GM12878 (cell line): ENCODE data around the gene ELP4. TPM values are rescaled to one million over a fixed set of nuclear protein-coding genes. Genes with fewer than 3 reads are reported as not detected.

Experiments used
- ATAC-seq: fragments of 200-7000 bp; cut with Tn5 transposase; 3 replicates; pipeline ENCODE4 v1.9.1; 2020; ENCODE audit warnings: mild to moderate bottlenecking, moderate library complexity
- BruUV-seq: library from RNA; stranded (reverse); fragments of 400-500 nt; replicated peaks from 2 replicates; lab custom pipeline; 2021; lab: Mats Ljungman, UMichigan
- CTCF ChIA-PET: fragments of 300-600 bp; sonication (Branson Sonifier 250); formaldehyde crosslinking; extraction: SDS; loops from one replicate; lab custom pipeline; 2021; ENCODE audit warnings: inconsistent platforms; lab: Yijun Ruan, JAX
- POLR2A ChIA-PET: fragments of 350-600 bp; formaldehyde crosslinking; extraction: SDS; loops from one replicate; lab custom pipeline; 2021; ENCODE audit warnings: inconsistent platforms; lab: Charles Lee
- RAD21 ChIA-PET: fragments of 300-600 bp; sonication (Branson Sonifier 250); formaldehyde crosslinking; loops from one replicate; lab custom pipeline; 2023; ENCODE audit warnings: antibody characterized with exemption; ENCODE audit not compliant: unreplicated experiment; lab: Charles Lee
- SMC1A ChIA-PET: fragments of 300-600 bp; sonication (Branson Sonifier 250); formaldehyde crosslinking; loops from one replicate; lab custom pipeline; 2023; ENCODE audit not compliant: unreplicated experiment, uncharacterized antibody; lab: Charles Lee
- DNase-seq: peaks from one replicate; pipeline ENCODE4 v3.0.0-alpha.2; 2011; ENCODE audit warnings: low read depth, low spot score
- FAIRE-seq: peaks from 3 replicates; lab custom pipeline; 2011; peaks lifted over from hg19 to GRCh38; lab: Jason Lieb, UNC
- H2AFZ ChIP-seq: 2 replicates; pipeline ENCODE4 v1.6.0; 2011; ENCODE audit warnings: low read depth, low read length, control low read depth; ENCODE audit not compliant: control insufficient read depth
- H3K27ac ChIP-seq: 2 replicates; pipeline ENCODE4 v1.5.1; 2011; ENCODE audit warnings: control low read depth; ENCODE audit not compliant: control insufficient read depth, insufficient read depth
- H3K27me3 ChIP-seq, 2 experiments: replicated peaks in 1 of 2; 2 replicates each; pipeline versions ENCODE4 v1.6.0 to v1.6.1; 2011; ENCODE audit warnings: low read length in 1 of 2; ENCODE audit not compliant: control insufficient read depth in 2 of 2, insufficient read depth in 2 of 2
- H3K36me3 ChIP-seq, 2 experiments: 2 replicates each; pipeline ENCODE4 v1.5.1; 2011; ENCODE audit warnings: low read length in 1 of 2; ENCODE audit not compliant: control insufficient read depth in 2 of 2, insufficient read depth in 2 of 2
- H3K4me1 ChIP-seq: 2 replicates; pipeline ENCODE4 v1.6.1; 2011; ENCODE audit warnings: mild to moderate bottlenecking, low read length, moderate library complexity, mixed read lengths; ENCODE audit not compliant: control insufficient read depth, insufficient read depth
- H3K4me2 ChIP-seq: 2 replicates; pipeline ENCODE4 v1.6.0; 2011; ENCODE audit warnings: control low read depth; ENCODE audit not compliant: control insufficient read depth, insufficient read depth
- H3K4me3 ChIP-seq: fragments of 200-600 bp; sonication (generic); 2 replicates; pipeline ENCODE4 v1.5.1; 2016
- H3K79me2 ChIP-seq: 2 replicates; pipeline ENCODE4 v1.6.0; 2011; ENCODE audit warnings: low read length; ENCODE audit not compliant: control insufficient read depth, insufficient read depth
- H3K9ac ChIP-seq: 2 replicates; pipeline ENCODE4 v1.8.0; 2011; ENCODE audit warnings: low read length, control low read depth, mixed read lengths; ENCODE audit not compliant: control insufficient read depth, insufficient read depth
- H3K9me3 ChIP-seq: replicated peaks from 3 replicates; pipeline ENCODE4 v1.5.1; 2011; ENCODE audit warnings: mild to moderate bottlenecking, low read length; ENCODE audit not compliant: control insufficient read depth, insufficient read depth
- H4K20me1 ChIP-seq: 2 replicates; pipeline ENCODE4 v1.6.0; 2011; ENCODE audit not compliant: control insufficient read depth, insufficient read depth
- CEBPB ChIP-seq, 2 experiments: fragments of 150-350 bp in 1 of 2; IDR thresholded peaks; 2 replicates each; pipeline ENCODE4 v1.6.1; 2012 to 2014; ENCODE audit warnings: low read depth in 2 of 2, low read length in 2 of 2, borderline replicate concordance in 1 of 2, inconsistent platforms in 1 of 2
- CUX1 ChIP-seq: IDR thresholded peaks from 2 replicates; pipeline ENCODE4 v1.6.1; 2012; ENCODE audit warnings: improper control_type of control experiment, low read depth, low read length; ENCODE audit not compliant: insufficient replicate concordance
- IKZF2 ChIP-seq, 2 experiments: fragments of 450-650 bp; IDR thresholded peaks; 2 replicates each; pipeline ENCODE4 v1.6.1; 2017; ENCODE audit warnings: mild to moderate bottlenecking in 2 of 2, moderate library complexity in 2 of 2
- IRF5 ChIP-seq: fragments of 450-650 bp; IDR thresholded peaks from 2 replicates; pipeline ENCODE4 v1.6.1; 2017; ENCODE audit warnings: borderline replicate concordance
- MAX ChIP-seq: IDR thresholded peaks from 2 replicates; pipeline ENCODE4 v1.6.1; 2012; ENCODE audit warnings: low read depth, low read length, improper control_type of control experiment
- MTA3 ChIP-seq: IDR thresholded peaks from 2 replicates; pipeline ENCODE4 v1.6.1; 2012; ENCODE audit warnings: low read length, inconsistent platforms, borderline replicate concordance
- MYC ChIP-seq: IDR thresholded peaks from 2 replicates; pipeline ENCODE4 v1.6.1; 2011; ENCODE audit warnings: mild to moderate bottlenecking, low read length, moderate library complexity, inconsistent platforms; ENCODE audit not compliant: insufficient read depth, insufficient replicate concordance, insufficient read length, severe bottlenecking
- RELA ChIP-seq: fragments of 450-650 bp; IDR thresholded peaks from 2 replicates; pipeline ENCODE4 v1.8.0; 2014; ENCODE audit warnings: borderline replicate concordance; ENCODE audit not compliant: partially characterized antibody
- RELB ChIP-seq: fragments of 450-650 bp; IDR thresholded peaks from 2 replicates; pipeline ENCODE4 v1.6.1; 2017; ENCODE audit warnings: low read depth, mild to moderate bottlenecking, moderate library complexity
- SPI1 ChIP-seq: IDR thresholded peaks from 2 replicates; pipeline ENCODE4 v1.6.1; 2011; ENCODE audit warnings: low read depth, mild to moderate bottlenecking, low read length, moderate library complexity, borderline replicate concordance; ENCODE audit not compliant: insufficient read depth
- YBX1 ChIP-seq: fragments of 450-650 bp; IDR thresholded peaks from 2 replicates; pipeline ENCODE4 v1.6.1; 2016; ENCODE audit warnings: antibody characterized with exemption
- WGBS: methylation state at CpG from one replicate; pipeline ENCODE4 v1.1.6; 2016; ENCODE audit warnings: low lambda C conversion rate; ENCODE audit not compliant: insufficient replicate concordance, insufficient coverage; ENCODE audit errors: missing lambda C conversion rate; 5-methylcytosine and 5-hydroxymethylcytosine counted together
- in situ Hi-C: fragments of 300-500 bp; cut with MboI; formaldehyde crosslinking; loops from 9 replicates; pipeline ENCODE4 v1.14.3; 2018; ENCODE audit warnings: mixed read lengths
- intact Hi-C: fragments of 100-400 bp; cut with micrococcal nuclease; formaldehyde crosslinking; loops from one replicate; pipeline ENCODE4 v1.14.2; 2022; ENCODE audit not compliant: unreplicated experiment
- polyA plus RNA-seq, 11 experiments: library from polyadenylated mRNA; depleted of rRNA in 4 of 11; unstranded in 6 of 11; stranded (reverse) in 5 of 11; fragments of >200 nt; fragmentation: Nextera tagmentation in 4 of 11; fragmentation: Illumina TruSeq in 1 of 11; extraction: Ambion mirVana in 4 of 11; extraction: Trizol in 1 of 11; gene quantifications; 1 replicate in 1 of 11; 2 replicates in 10 of 11; pipeline versions ENCODE4 v1.2.1 to v1.2.3, GENCODE V29; 2011 to 2016; ENCODE audit warnings: inconsistent platforms in 2 of 11, missing spikeins in 2 of 11, low read depth in 1 of 11
- total RNA-seq, 4 experiments: library from RNA; depleted of rRNA in 3 of 4; stranded (reverse); fragments of >200 nt in 3 of 4; fragmentation: Illumina TruSeq in 1 of 4; extraction: Trizol in 1 of 4; gene quantifications; 2 replicates each; pipeline versions ENCODE4 v1.2.1 to v1.2.3, GENCODE V29; 2013 to 2021

Gene ELP4
- total and polyA plus RNA-seq, 10 of the 15 experiments (the other 5 are each of a cell fraction or from before 2014, with no cell fraction given), result 17.7 to 36.1 (median 27.0) TPM

GRCh38 chr11:31822175-31822926 lies 312.8 kb downstream of the ELP4 start (continued):
- TF ChIP-seq RELB, result no peak
- TF ChIP-seq SPI1, result no peak
- no peak for TF ChIP-seq IKZF2 (IDR thresholded peaks at IDR 0.05)
- TF ChIP-seq MTA3, result no peak
- no peak for TF ChIP-seq RELA

GRCh38 chr11:31822927-31823643 lies 313.5 kb downstream of the ELP4 start:
- Histone ChIP-seq H3K9ac (no peak overlapping the region), H3K9me3 (no peaks in the 10 kb centered on the region; the same call in 2 of the 3 replicates), H4K20me1 (peaks cover 3% of the 10 kb centered on the region; the same call in 1 of the 2 replicates), H3K27ac (no peak overlapping the region), H3K27me3 (peaks cover 24 to 33% of the 10 kb centered on the region in 2 experiments), H3K4me3 (no peak overlapping the region), H2AFZ (no peak overlapping the region), H3K36me3 (no peaks in the 10 kb centered on the region), H3K4me1 (no peaks in the 10 kb centered on the region), H3K79me2 (no peaks in the 10 kb centered on the region), H3K4me2 (no peak overlapping the region)
- no peak for DNase-seq
- in situ Hi-C loops (no loop called here), intact Hi-C loops (no loop called here)
- RAD21 ChIA-PET, result no interaction called here
- SMC1A ChIA-PET, result interaction anchor here (1.0 kb wide), 1 partner anchor 15 kb away, joined by 3 read pairs; no protein-coding TSS in a partner anchor
- CTCF ChIA-PET, result interaction anchor here (1.2 kb wide), 1 partner anchor 353 kb away, joined by 3 read pairs; no protein-coding TSS in a partner anchor
- no peak for ATAC-seq
- POLR2A ChIA-PET, result no interaction called here
- 50% methylated on average over 12 of the region's 14 CpGs for WGBS
- no peak for FAIRE-seq
- BruUV-seq, result no TSS peak
- TF ChIP-seq CEBPB (IDR thresholded peaks at IDR 0.05; ENCODE audit: borderline replicate concordance in 1 of 2, low read depth in 2 of 2, low read length in 2 of 2), result no peak
- no peak for TF ChIP-seq IRF5
- no peak for TF ChIP-seq CUX1
- TF ChIP-seq YBX1, result no peak
- TF ChIP-seq MAX, result no peak
- no peak for TF ChIP-seq MYC
